Skin of body (tissue), 2 donors: ENCODE measurements around the gene SLC17A5. TPM values are rescaled to one million over a fixed set of nuclear protein-coding genes. Genes with fewer than 3 reads are reported as not detected.
A peak's percentile ranks its signal among the peaks of the same experiment; 100 is the strongest.
"Not testable (repeated sequence)": the region's sequence is repeated elsewhere in the genome, so short reads cannot be mapped to it uniquely, and the experiment has no call there.

Experiments used
- DNase-seq: peaks from one replicate; lab custom pipeline; 2025; lab: John Stamatoyannopoulos, UW
- total RNA-seq: library from RNA; depleted of rRNA; stranded (reverse); fragments of >200 nt; gene quantifications from one replicate; pipeline ENCODE4 v1.2.3, GENCODE V29; 2014

Gene SLC17A5
- total RNA-seq = 24.3 TPM

- peak; percentile 94 for DNase-seq
Observed at GRCh38 chr6:73653571-73654424, at the start of gene SLC17A5. Gene SLC17A5 (minus strand): TSS chr6:73653992. CDS start chr6:73653886, 106 bp downstream.

GRCh38 chr6:73703466-73703865 lies 49.7 kb upstream of the SLC17A5 start:
- no peak for DNase-seq

- DNase-seq = no peak
Observed at GRCh38 chr6:73702444-73702843, 48.7 kb upstream of the SLC17A5 start.

GRCh38 chr6:73699676-73700459 lies 46.1 kb upstream of the SLC17A5 start:
- peak; percentile 4 for DNase-seq

GRCh38 chr6:73696966-73697655 lies 43.3 kb upstream of the SLC17A5 start:
- no peak for DNase-seq

- peak; percentile 84 for DNase-seq
Observed at GRCh38 chr6:73695619-73696421, 42.0 kb upstream of the SLC17A5 start, which contains the start of gene CD109. Gene CD109 (plus strand): TSS chr6:73696203. CDS start chr6:73696216, 13 bp downstream.

GRCh38 chr6:73694711-73695411 lies 41.1 kb upstream of the SLC17A5 start:
- DNase-seq = no peak

GRCh38 chr6:73691512-73691911 lies 37.7 kb upstream of the SLC17A5 start:
- no peak for DNase-seq

- DNase-seq = no peak
Observed at GRCh38 chr6:73690056-73690455, 36.3 kb upstream of the SLC17A5 start.

- DNase-seq = no peak
Observed at GRCh38 chr6:73688351-73688750, 34.6 kb upstream of the SLC17A5 start.

GRCh38 chr6:73683574-73683973 lies 29.8 kb upstream of the SLC17A5 start:
- DNase-seq = not testable (repeated sequence)

- DNase-seq = no peak
Observed at GRCh38 chr6:73680289-73680918, 26.6 kb upstream of the SLC17A5 start.

- not testable (repeated sequence) for DNase-seq
Observed at GRCh38 chr6:73679846-73680245, 26.1 kb upstream of the SLC17A5 start.

- DNase-seq = no peak
Observed at GRCh38 chr6:73679009-73679408, 25.2 kb upstream of the SLC17A5 start.

- DNase-seq = peak; percentile 69
Observed at GRCh38 chr6:73675466-73676098, 21.8 kb upstream of the SLC17A5 start.

- DNase-seq = no peak
Observed at GRCh38 chr6:73671911-73672685, 18.3 kb upstream of the SLC17A5 start.

GRCh38 chr6:73669005-73669404 lies 15.2 kb upstream of the SLC17A5 start:
- no peak for DNase-seq

GRCh38 chr6:73667798-73668197 lies 14.0 kb upstream of the SLC17A5 start:
- DNase-seq = no peak
